CD4-positive, alpha-beta T cell treated with Interferon gamma for 1 hour (primary cell): Measurements from ENCODE around the gene AGBL4.
"Not testable (repeated sequence)": the region's sequence is repeated elsewhere in the genome, so short reads cannot be mapped to it uniquely, and the experiment has no call there.

Experiments
- DNase-seq: peaks from one replicate; pipeline ENCODE4 v3.0.0-alpha.2; 2020

AGBL4 gene

DNA sequence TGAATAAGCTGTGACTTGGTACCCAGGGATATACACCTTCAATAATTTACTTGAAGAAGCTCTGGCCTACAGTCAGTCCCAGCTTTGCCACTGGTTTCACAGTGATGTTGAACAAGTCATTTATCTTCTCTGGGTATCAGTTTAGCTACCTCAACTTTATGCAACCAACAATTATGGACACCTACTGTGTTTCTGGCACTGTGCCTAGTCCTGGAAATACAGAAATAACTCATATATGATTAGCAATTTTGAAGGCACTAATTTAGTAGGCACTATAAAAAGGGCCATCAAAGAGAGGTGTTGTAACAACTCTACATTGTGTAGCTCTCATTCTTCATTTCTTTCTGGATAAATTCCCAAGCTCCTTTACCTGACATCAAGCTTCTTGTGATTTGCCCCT lies 1463.2 kb downstream of the AGBL4 start:
- DNase-seq, result no peak

DNA sequence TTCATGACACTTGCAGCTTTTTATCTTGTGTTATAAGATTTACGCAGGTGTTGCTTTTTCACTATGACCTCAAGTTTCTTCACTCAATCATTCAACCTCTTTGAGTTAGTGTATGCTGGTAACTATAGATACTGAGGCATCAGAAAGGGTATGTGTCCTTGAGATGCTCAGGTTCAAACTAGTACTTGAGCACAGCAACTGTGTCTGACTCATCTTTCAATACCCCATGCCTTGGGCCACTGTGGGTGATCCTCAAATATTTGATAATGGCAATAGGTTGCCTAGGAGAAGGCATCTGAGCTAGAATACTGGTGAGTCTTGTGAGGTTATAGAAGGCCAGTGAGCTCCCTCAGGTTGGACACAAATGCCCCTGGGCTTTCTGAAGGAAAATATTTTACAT lies 1463.6 kb downstream of the AGBL4 start:
- DNase-seq, result no peak

DNA sequence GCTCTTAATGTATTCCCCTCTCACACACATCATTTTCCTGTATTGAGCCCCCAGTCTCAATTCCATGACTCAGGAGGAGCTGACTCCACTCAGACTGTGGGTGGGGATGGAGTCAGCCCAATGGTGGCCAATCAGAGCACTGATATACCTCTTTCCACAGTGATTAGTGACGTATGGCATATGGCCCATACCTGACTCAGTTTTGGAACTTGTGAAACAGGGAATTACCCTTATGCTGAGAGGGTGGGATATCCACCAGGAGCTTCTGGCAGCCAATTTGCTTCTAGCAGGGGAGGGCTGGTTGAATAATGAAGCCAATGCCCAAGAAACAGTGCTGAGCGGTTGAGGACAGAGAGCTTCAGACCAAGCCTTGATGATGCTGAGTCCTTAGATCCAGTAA lies 1465.4 kb downstream of the AGBL4 start:
- no peak for DNase-seq

DNA sequence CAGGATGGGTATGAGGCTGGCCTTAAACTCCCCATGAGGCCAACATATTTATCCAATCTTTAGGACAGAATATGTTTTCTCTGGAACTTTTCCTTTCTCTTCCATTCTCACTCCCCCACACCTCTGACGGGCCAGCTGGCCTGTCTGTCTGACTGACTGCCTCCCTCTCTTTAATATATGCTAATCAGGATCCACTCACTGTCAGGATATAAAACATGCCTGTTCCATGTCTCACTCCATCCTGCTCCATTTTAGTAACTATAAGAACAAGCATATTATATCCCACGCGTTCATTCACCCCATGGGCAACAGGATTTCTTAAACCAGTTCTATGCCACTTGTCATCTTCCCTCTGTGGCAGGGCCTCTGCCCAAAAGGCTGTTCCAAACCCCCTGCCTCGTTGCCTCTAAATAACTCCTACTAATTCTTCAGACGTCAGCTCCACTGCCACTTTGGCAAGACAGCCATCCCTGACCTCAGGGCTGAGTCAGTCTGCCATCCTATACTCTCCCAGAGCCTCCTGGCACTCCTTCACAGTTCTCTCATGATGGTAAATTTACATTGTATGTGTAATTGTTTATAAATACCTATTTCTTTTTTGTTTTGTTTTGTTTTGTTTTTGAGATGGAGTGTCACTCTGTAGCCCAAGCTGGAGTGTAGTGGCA lies 1467.4 kb downstream of the AGBL4 start:
- no peak for DNase-seq

DNA sequence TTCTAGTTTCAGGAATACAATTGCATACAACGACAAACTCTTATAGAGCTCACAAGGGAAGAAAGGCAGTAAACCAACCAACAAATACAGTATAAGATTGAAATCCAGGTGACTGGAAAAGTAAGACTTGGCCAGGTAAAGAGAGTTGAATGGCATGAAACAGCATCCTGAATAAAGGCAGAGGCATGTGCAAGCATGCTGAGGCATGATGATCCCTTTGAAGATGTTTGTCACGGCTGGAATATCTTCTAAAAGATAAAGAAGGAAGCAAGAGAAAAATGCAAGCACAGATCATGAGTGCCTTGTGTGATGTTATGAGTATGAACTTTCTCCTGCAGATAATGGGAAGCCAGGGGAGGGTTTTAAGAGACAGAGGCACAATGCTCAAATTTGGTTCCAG lies 1468.5 kb downstream of the AGBL4 start:
- DNase-seq, result no peak

DNA sequence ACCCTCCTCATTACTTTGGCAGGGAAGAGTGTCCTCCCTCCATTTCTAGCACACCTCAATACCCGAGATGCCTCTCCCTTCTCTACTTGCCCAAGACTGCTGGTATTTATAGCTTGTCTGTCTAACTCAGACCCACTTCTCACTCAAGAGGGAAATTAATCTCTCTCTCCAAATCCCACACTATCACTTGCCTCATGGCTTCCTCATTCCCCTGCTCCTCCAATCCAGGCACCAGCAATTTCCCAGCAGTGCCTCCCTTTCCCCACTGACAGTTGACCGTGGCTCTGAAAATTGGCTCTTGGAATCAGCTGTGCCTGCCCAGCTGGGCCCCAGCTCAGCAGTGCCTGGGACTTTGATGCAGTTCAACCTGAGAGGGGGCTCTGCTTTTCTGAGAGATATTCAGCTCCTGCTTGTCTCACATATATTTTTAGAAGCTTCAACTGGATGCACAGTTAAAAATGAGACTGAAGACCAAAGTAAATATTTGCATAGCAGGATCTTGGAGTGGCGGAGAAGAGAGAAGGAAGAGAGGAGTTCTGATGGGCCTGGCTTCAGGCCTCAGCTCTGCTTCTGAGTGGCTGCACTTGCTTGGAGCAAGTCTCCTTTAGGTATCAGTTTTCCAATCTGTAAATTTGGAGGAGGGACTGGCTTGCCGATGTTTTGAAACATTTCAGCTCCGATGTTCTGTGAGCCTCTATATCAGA lies 1470.7 kb downstream of the AGBL4 start:
- no peak for DNase-seq

DNA sequence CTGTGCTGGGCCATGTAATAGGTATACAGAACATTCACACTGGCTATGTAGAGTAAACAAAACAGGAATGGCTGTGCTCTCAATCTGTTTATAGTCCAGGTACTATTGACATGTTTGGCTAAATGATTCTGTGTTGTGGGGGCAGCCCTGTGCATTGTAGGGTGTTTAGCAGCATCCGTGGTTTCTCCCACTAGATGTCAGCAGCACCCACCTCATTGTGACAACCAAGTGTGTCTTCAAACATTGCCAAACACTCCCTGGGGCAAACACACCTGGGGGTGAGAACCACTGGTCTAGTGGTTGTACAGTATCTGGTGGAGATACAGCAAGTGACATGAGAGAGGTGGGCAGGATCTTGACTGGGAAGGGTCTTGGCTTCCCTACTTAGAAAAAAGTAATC lies 1471.3 kb downstream of the AGBL4 start:
- DNase-seq, result no peak

DNA sequence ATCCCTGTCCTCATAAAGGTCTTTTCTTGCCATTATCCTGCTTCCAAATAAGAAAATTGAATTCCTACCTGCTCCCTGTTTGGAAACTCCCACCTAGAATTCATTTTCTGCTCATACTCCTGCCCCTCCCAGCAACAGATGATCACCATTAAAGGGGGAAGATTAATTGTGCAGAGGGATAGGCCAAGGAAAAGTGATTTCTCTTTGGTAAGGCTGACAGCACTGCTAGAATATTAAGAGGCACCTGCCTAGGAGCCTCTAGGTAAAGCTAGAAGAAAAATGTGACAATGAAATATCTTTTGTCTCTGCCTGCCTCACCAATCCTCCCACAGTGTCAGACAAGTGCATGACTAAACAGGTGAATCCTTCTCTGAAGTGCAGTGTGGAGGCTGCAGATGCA lies 1474.8 kb downstream of the AGBL4 start:
- DNase-seq, result no peak

DNA sequence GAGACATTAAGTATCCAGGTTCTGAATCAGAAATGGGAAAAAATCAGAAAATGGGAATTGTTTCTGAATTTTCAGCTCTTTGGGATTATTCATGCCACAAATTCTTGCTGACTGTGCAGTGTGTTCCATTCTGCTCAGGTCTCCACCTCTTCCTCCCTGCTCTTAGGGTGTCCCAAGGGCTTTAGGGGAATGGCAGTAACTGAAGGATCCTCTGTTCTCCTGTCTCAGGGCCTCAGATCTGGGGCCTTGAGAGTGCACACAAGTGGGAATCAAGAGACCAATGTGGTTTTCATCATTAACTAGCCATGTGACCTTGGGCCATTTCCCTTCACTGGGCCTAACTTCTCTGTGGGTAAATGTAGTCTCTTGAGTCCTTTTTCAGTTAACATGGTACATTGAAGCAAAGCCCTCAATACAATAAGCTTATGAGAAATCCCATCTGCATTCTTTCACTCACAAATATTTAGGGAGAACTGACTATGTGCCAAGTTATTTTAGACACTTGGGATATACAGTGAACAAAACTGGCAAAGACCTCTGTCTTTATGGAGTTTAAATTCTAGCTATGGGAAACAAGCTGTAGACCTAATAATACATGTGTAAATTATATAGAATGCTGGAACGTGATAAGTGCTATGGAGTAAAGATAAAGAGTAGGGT lies 1476.1 kb downstream of the AGBL4 start:
- DNase-seq, result no peak

DNA sequence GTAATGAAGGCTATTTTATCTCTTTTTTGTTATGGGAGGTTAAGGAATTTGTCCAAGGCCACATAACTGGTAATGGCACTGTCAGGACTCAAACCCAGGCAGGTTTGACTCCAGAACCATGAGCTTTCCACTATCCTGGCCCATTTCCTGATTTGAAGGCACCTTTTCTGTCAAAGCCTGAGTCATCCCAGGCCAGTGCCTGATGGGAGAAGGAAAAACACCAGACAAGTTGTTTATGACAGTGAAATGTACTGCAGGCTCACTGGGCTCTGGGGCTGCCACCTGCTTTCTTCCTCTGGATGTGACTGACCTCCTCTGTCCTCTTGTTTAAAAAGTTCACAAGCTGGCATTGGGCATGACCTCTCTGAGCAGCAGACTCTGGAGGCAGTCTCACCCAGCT lies 1479.9 kb downstream of the AGBL4 start:
- DNase-seq, result no peak

DNA sequence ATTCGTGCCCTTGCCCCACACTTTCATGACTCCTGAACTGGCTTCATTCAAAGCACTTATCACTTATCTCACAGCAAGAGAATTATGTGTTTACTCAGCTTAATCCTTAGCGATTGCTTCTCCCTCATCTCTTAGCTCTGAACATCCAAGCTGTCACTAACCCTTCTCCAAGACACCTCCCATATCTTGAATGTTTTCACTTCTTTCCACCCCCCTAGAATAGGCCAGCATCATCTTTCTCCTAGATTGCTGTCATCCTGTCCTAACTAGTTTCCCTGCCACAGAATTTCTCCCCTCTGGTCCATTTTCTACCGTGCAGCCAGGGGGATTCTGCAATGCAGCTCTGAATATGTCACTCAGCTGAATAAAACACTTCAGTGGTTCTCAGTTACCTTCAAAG lies 1483.2 kb downstream of the AGBL4 start:
- DNase-seq, result no peak

DNA sequence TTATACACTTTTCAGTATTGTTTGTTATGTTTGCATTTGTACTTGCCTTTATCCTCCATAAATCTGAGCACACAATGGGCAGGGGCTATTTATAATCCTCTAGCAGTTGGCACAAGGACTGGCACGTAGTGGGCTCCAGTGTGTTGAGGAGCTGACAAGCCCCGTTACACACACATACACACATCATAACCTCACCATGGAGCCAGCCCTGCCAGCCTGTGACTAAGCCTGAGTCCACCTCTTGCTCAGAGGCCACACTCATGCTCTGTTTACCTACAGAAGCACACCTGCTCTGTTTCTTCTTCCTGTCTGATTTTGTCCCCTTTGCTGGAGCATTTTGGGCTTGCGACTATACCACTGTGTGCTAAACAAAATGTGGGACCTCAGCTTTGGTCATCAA lies 1487.3 kb downstream of the AGBL4 start:
- no peak for DNase-seq

DNA sequence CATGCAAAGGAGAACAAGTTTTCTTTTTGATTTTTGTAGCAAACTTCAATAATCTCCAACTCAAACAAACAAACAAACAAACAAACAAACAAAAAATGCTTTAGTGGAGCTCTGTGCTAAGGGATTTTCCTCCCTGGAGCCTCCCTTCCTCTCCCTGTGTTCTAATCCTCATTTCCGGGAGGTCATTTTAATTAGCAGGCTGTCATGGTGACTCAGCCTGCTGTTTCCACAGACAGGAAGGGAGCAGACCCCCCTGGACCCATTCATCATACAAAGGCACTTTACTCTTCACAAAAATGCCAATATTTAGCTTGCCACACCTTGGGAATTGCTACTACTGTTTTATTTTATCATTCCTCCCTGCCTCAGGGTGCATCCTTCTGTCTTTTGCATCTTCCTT lies 1490.8 kb downstream of the AGBL4 start:
- DNase-seq, result no peak

DNA sequence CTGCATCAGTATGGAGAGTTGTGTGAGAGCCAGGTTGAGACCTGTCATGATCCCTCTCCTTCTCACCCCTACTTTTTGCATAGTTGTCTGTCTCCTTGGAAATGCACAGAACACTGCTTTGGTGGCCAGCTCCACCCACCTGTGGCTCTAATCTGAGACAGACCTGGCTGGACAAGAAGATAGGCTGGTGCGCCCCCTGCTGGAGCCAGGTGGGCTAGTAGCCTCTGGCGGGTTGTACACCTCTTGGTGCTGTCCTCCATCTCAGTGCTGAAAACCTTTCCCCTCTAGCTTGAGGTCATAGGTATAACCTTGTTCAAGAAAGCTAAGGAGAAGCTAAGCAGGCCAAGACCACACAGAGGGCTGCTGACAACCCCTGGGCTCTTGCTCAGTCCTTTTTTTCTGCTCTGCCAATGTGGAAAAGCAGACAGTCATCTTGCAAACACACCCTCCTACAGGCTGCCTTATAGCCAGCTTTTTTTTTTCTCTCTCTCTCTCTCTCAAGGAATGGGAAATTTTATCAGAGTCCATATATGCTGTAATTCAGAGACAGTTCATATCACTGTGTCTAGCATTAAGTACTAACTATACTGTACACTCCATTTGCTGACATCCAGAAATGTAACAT lies 1492.9 kb downstream of the AGBL4 start:
- peak; percentile 8 for DNase-seq

DNA sequence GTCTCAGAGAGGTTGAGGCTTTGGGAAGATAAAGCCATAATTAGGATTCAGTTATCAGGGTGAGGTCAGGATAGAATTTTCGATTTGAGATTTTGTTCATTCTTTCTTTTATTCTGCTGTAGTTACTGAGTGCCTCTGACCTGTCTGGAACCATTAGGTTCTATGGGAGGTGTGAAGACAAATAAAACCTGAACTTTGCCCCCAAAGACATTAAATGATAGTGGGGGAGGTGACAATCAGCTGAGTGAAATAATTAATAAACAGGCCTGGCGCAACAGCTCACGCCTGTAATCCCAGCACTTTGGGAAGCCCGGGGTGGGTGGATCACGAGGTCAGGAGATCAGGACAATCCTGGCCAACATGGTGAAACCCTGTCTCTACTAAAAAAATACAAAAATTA lies 1496.7 kb downstream of the AGBL4 start:
- no peak for DNase-seq

DNA sequence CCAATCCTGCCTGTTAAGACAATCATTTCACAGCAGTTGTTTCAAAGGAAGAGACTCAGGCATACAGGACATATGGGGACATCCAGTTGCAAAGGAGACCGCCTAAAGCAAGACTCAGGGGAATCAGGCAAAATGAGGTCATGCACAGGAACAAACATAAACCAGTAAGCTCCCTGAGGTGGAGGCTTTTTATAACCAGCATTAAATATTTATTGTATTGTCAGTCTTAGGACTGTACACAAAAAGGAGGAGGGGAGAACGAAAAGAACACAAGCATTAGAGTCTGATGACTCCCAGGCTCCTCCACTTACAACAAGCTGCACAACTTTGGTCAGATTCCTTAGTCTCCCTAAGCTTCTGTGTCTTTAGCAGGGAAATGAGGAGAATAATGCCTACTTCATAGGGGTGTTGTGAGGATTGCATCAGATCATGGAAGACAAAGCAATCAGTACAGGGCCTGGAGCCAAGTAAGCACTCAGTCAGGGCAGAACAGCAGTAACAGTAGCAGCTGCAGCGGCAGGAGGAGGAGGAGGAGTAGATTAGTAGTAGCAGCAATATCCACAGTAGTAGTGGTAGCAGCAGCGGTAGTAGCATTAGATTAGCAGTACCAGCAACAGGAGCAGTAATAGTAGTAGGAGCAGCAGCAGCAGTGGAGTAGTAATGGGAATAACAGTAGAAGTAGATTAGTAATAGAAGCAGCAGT lies 1497.6 kb downstream of the AGBL4 start:
- DNase-seq, result no peak

DNA sequence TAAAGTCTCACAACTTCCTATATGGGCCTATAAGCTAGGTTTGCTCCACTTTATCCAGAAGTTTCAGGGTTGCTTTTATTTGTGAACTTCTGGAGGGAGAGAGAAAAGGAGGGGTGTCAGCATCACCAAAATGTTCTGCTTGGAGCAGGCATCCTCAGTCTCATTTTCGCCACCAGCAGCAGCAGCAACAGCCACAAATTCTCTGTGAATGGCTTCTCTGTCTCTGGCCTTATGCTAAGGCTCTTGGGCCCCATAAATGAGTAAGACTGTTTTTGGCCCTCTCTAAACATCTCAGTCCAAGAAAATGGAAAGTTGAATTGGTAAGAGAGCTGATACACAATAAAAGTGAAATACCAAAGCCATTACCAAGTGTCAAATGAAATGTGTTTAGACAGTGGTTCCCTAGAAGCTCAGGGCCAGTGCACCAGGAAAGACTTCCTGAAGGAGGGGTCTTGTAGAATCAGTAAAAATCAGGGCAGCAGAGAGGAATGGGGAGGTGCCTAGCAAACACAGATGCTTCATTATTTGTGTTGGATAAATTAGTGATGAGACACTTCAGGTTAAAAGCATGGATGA lies 1498.8 kb downstream of the AGBL4 start:
- DNase-seq, result no peak

DNA sequence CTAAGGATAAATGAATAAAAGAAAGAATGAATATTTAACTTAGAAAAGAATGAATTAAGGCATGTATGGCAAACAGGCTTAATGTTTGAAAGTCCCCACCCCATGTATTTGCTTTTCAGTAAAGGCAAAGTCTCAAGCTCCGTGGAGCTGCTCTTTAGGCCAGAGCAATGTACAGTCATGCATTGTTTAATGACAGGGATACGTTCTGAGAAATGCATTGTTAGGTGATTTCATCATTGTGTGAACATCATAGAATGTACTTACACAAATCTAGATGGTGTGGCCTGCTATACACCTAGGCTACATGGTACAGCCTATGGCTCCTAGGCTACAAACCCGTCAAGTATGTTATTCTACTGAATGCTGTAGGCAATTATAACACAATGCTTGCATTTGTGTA lies 1500.2 kb downstream of the AGBL4 start:
- DNase-seq, result no peak

DNA sequence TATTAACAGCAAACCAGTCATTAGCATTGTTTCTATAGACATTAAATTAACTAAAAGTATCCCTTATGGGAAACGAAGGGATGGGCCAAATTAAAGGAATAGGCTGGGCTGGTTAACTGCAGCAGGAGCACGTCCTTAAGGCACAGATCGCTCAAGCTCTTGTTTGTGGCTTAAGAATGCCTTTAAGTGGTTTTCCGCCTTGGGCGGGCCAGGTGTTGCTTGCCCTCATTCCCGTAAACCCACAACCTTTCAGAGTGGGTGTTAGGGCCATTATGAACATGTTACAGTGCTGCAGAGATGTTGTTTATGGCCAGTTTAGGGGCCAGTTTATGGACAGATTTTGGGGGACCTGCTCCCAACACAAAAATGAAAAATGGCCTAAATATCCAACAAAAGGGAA lies 1503.9 kb downstream of the AGBL4 start:
- not testable (repeated sequence) for DNase-seq

DNA sequence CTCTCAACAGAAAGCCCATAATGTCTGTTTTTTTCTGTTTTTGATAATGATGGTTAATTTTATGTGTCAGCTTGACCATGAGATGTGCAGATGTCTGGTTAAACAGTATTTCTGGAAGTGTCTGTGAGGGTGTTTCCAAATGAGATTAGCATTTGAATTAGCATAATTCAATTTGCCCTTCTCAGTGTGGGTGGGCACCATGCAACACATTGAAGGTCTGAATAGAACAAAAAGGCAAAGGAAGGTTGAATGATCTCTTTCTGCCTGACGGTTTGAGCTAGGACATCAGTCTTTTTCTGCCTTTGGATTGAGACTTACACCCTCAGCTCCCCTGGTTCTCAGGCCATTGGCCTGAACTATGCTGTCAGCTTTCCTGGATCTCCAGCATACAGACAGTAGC lies 1516.9 kb downstream of the AGBL4 start:
- DNase-seq, result no peak

DNA sequence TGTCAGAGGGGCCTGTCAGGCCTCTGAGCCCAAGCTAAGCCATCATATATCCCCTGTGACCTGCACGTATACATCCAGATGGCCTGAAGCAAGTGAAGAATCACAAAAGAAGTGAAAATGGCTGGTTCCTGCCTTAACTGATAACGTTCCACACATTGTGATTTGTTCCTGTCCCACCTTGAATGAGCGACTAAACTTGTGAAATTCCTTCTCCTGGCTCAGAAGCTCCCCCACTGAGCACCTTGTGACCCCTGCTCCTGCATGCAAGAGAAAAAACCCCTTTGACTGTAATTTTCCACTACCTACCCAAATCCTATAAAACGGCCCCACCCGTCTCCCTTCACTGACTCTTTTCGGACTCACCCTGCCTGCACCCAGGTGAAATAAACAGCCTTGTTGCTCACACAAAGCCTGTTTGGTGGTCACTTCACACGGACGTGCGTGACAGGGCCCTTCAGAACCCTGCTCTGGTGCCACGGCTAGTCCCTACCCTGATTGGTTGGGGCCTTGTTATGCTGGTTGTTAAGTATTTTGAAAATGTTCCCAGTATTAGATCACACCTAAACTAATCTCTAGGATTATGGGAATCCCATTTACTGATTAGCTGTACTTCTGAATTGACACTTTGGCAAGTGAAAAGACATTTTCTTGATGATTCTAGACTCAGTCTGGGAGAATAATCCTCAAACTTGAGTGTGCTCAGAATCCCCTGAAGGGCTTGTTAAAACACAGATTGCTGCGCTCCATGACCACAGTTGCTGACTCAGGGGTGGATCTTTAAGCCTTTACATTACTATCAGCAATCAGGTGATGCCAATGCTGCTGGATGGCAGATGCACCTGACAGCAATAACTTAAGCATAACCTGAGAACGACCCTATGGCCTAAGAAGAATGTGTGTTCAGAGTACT lies 1523.0 kb downstream of the AGBL4 start:
- no peak for DNase-seq

DNA sequence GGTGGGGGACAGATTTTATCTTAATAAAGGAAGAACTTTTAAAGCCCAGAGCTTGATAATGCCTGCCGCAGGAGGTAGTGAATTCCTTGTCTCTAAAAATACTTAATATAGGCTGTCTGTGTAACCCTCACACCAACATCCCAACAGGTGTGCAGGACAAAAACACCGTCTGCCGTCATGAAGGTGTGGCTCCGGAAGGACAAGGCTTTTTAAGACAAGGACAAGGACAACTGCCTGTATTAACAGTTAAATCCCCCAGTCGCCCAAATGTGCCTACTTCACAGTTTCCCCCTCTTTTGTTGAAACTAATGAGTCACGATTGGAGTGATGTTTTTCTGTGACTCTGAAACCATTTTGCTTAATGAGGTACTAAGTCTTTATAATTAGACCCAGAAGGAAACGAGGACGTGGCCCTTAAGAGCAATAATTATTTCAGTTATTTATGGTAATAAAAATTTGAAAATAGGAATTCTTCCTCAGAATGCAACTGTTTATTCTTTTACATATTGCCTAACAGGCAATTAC lies 1524.5 kb downstream of the AGBL4 start:
- no peak for DNase-seq
